GM12872 (cell line): ENCODE data around the gene SDC3.

Experiments used
- TF ChIP-seq, protein P1 (sequence below): IDR thresholded peaks from 3 replicates; pipeline ENCODE4 v1.5.1; 2011; ENCODE audit warnings: low read depth, mild to moderate bottlenecking, low read length, moderate library complexity; ENCODE audit not compliant: insufficient read depth

The SDC3 gene

GRCh38 chr1:30883389-30884172 is 25.0 kb downstream of the SDC3 start:
- TF ChIP-seq, protein P1, sequence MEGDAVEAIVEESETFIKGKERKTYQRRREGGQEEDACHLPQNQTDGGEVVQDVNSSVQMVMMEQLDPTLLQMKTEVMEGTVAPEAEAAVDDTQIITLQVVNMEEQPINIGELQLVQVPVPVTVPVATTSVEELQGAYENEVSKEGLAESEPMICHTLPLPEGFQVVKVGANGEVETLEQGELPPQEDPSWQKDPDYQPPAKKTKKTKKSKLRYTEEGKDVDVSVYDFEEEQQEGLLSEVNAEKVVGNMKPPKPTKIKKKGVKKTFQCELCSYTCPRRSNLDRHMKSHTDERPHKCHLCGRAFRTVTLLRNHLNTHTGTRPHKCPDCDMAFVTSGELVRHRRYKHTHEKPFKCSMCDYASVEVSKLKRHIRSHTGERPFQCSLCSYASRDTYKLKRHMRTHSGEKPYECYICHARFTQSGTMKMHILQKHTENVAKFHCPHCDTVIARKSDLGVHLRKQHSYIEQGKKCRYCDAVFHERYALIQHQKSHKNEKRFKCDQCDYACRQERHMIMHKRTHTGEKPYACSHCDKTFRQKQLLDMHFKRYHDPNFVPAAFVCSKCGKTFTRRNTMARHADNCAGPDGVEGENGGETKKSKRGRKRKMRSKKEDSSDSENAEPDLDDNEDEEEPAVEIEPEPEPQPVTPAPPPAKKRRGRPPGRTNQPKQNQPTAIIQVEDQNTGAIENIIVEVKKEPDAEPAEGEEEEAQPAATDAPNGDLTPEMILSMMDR: no peak

GRCh38 chr1:30882678-30883388 is 25.7 kb downstream of the SDC3 start:
- TF ChIP-seq, protein P1: no peak

DNA sequence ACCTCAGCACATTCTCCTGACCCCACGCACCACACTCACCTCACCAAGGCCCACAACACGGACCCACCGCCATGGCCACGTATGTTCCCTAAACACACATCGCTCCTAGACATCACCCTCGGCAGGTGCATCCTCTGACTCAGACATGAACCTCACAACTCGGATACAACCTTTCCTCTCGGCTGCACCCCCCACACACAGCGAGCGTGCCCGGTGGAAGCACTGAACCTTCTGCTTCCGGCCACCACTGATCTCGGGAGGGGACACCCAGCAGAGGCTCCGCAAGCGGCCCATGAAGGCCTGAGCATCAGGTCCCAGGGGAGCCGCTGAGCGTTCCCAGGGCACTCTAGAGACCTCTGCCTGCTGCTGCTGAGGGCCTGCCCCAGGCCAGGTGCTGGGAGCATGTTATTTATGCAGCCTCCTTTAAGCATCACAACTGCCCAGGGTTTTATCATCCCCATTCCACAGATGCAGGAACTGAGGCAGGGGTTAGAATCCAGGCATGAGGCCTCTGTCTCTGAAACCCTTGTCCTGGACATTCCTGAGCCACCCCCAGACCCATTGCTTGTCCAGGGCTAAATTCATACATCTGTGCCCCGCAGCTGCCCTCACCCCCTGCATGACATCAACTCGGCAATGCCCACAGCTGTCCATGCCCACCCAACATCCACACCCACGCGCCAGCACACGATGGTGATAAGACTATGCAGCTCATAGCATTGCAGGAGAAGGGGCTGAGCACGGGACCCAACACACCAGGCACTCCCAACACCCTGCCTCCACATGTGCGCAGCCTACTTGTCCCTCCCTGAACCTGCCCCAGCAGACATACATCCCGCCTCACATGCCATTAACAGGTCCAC is 27.0 kb downstream of the SDC3 start:
- TF ChIP-seq, protein P1: no peak

DNA sequence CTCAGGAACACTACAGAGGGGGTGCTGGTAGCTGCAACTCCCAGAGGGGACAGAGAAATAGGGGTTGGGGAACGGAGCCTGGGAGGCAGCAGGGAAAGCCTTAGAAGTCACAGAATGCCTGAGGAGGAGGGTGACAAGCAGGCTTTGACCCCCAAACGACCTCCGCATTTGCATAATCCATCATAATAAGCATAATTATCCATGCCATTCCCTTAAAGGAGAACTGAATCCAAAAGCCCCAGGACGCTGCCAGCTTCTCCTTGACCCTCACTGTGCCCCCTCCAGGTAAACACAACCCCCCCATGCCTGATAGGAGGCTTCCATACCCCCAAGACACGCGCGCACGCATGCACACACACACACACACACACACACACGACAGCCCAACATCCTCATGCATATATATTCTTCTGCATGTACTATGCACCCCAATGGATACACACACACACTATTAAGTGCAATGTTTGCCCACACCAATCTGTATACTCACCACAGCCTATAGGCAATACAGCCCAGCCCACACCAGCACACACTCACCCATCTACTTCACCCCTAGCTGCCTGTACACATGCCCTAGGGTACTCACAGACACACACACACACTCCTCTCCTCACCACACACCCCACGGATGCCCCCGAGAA is 27.8 kb downstream of the SDC3 start:
- TF ChIP-seq, protein P1: no peak

- TF ChIP-seq, protein P1: no peak
Measured at GRCh38 chr1:30879940-30880677, 28.4 kb downstream of the SDC3 start.

DNA sequence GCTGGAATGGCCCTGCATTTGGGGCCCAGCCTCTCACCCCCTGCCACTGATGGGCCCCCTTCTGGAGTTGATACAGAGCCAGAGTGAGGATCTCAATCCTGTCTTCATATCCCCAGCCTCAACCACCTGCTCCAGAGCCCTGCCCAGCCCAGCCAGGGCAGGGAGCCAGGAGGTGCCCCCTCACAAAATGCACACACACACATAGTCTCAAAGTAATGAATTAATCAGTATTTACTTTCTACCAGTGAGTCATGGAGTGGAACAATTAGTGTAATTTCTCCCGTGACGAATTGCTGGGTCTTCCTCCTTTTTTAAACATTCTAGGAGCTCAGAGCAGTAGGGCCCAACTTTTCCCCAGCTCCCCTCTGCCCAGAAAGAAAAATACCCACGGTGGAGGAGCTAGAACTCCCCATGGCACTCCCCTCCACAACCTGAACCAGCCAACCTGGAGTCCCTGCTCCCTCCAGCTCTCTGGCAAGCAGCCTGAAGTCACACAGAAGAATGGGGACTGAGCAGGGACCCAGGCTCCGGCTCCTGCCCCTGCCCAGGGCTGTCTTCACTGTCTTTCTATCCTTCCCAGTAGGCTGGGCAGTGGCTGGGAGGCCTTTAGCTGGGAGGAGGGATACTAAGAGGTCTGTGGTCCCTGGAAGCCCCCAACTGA is 29.3 kb downstream of the SDC3 start:
- TF ChIP-seq, protein P1: no peak
